Measurements from ENCODE around the gene CD79B. TPM values are rescaled to one million over a fixed set of nuclear protein-coding genes. Genes with fewer than 3 reads are reported as not detected.

CD79B gene
- total and polyA plus RNA-seq, 2 of the 13 experiments (the other 11 are each of a cell fraction or from before 2014, with no cell fraction given) = not detected

GRCh38 chr17:63962298-63962744 lies 30.2 kb upstream of the CD79B start (continued):
- TF ChIP-seq NR1H2 (CRISPR knock-in tag; IDR thresholded peaks at IDR 0.05; ENCODE audit: borderline replicate concordance, low read depth) (no peak), SSRP1 (CRISPR knock-in tag; IDR thresholded peaks at IDR 0.05) (no peak), ARNTL (CRISPR knock-in tag; IDR thresholded peaks at IDR 0.05) (0 out of 2 replicates have a peak, but pooled peaks have one; percentile 34), E2F2 (CRISPR knock-in tag; IDR thresholded peaks at IDR 0.05; ENCODE audit: borderline replicate concordance) (no peak), THAP11 (CRISPR knock-in tag; IDR thresholded peaks at IDR 0.05) (0 out of 2 replicates have a peak, but pooled peaks have one; percentile 21), CREB3 (CRISPR knock-in tag; IDR thresholded peaks at IDR 0.05) (no peak), ZBTB7A (CRISPR knock-in tag; IDR thresholded peaks at IDR 0.05) (no peak), BRD4 (CRISPR knock-in tag; IDR thresholded peaks at IDR 0.05) (no peak), ZFYVE20 (CRISPR knock-in tag; IDR thresholded peaks at IDR 0.05; ENCODE audit: borderline replicate concordance, low read depth) (no peak), ZNF501 (CRISPR knock-in tag; IDR thresholded peaks at IDR 0.05) (peak; percentile 58; the same call in 1 of the 2 replicates), ZNF496 (CRISPR knock-in tag; IDR thresholded peaks at IDR 0.05; ENCODE audit: insufficient replicate concordance) (no peak), CBX2 (IDR thresholded peaks at IDR 0.05; ENCODE audit: low read depth, low read length) (no peak), CBX2 (CRISPR knock-in tag; IDR thresholded peaks at IDR 0.05; ENCODE audit: low read depth) (no peak), ARID5B (CRISPR knock-in tag; IDR thresholded peaks at IDR 0.05) (peak; percentile 83), CEBPB (IDR thresholded peaks at IDR 0.05; ENCODE audit: borderline replicate concordance, low read depth, low read length) (peak; percentile 68), RORA (CRISPR knock-in tag; IDR thresholded peaks at IDR 0.05) (no peak), ZNF33B (CRISPR knock-in tag; IDR thresholded peaks at IDR 0.05) (0 out of 2 replicates have a peak, but pooled peaks have one; percentile 34), MTA3 (CRISPR knock-in tag; IDR thresholded peaks at IDR 0.05) (no peak), SOX5 (CRISPR knock-in tag; IDR thresholded peaks at IDR 0.05; ENCODE audit: borderline replicate concordance) (peak; percentile 65), HOXA7 (CRISPR knock-in tag; IDR thresholded peaks at IDR 0.05) (no peak), HNF4G (IDR thresholded peaks at IDR 0.05; ENCODE audit: borderline replicate concordance, low read depth, low read length) (no peak), HNF4G (CRISPR knock-in tag; IDR thresholded peaks at IDR 0.05; ENCODE audit: borderline replicate concordance, low read depth) (no peak), RXRB (CRISPR knock-in tag; IDR thresholded peaks at IDR 0.05; ENCODE audit: borderline replicate concordance) (peak; percentile 78), AGO2 (optimal IDR thresholded peaks at IDR 0.05; ENCODE audit: low read depth, low read length) (no peak), PREB (CRISPR knock-in tag; IDR thresholded peaks at IDR 0.05) (no peak), ZNF607 (CRISPR knock-in tag; IDR thresholded peaks at IDR 0.05; ENCODE audit: borderline replicate concordance) (peak; percentile 27; the same call in 1 of the 2 replicates)
